OCI-LY7 (cell line): ENCODE data around the gene GLRA3.

ENCODE experiments used
- EZH2phosphoT487 ChIP-seq: fragments of 200-600 bp; sonication (generic); IDR thresholded peaks from 2 replicates; pipeline ENCODE4 v1.6.1; 2018; ENCODE audit warnings: low read depth, borderline replicate concordance, mild to moderate bottlenecking, mixed run types, antibody characterized with exemption, low read length, moderate library complexity, mixed read lengths
- TF ChIP-seq, protein P1 (sequence below): fragments of 200-600 bp; sonication (generic); conservative IDR thresholded peaks from 2 replicates; pipeline ENCODE4 v1.5.1; 2014; ENCODE audit warnings: mild to moderate bottlenecking, antibody characterized with exemption, low read length, moderate library complexity, mixed read lengths

DNA sequence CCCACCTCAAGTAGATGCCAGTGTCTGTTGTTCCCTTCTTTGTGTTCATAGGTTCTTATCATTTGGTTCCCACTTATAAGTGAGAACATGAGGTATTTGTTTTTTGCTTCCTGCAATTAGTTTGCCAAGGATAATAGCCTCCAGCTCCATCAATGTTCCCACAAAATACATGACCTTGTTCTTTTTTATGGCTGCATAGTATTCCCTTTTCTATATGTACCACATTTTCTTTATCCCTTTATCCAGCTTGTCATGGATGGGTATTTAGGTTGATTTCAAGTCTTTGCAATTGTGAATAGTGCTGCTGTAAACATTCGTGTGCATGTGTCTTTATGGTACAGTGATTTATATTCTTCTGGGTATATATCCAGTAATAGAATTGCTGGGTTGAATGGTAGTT, 138.4 kb downstream of the GLRA3 start:
- TF ChIP-seq, protein P1, sequence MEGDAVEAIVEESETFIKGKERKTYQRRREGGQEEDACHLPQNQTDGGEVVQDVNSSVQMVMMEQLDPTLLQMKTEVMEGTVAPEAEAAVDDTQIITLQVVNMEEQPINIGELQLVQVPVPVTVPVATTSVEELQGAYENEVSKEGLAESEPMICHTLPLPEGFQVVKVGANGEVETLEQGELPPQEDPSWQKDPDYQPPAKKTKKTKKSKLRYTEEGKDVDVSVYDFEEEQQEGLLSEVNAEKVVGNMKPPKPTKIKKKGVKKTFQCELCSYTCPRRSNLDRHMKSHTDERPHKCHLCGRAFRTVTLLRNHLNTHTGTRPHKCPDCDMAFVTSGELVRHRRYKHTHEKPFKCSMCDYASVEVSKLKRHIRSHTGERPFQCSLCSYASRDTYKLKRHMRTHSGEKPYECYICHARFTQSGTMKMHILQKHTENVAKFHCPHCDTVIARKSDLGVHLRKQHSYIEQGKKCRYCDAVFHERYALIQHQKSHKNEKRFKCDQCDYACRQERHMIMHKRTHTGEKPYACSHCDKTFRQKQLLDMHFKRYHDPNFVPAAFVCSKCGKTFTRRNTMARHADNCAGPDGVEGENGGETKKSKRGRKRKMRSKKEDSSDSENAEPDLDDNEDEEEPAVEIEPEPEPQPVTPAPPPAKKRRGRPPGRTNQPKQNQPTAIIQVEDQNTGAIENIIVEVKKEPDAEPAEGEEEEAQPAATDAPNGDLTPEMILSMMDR = no peak
- TF ChIP-seq EZH2phosphoT487 = no peak
